Measurements from ENCODE around the gene GALNT12.

- TF ChIP-seq CTCF (conservative IDR thresholded peaks at IDR 0.05) (no peak), EZH2 (IDR thresholded peaks at IDR 0.05; ENCODE audit: low read depth) (no peak)
These were observed 28.7 kb downstream of the GALNT12 start for GRCh38 chr9:98836206-98836605.

All from PC-9 (cell line).